Astrocyte (in vitro differentiated cells and primary cell): ENCODE measurements around the gene EXOSC9.

Experiments used
- CTCF ChIP-seq: IDR thresholded peaks from 2 replicates; pipeline ENCODE4 v1.5.1; 2011; ENCODE audit warnings: low read depth, mild to moderate bottlenecking, inconsistent platforms, low read length, moderate library complexity; ENCODE audit not compliant: insufficient read depth
- EZH2 ChIP-seq: IDR thresholded peaks from 2 replicates; pipeline ENCODE4 v1.6.1; 2012; ENCODE audit warnings: mild to moderate bottlenecking, low read length, inconsistent platforms; ENCODE audit not compliant: insufficient read depth

- TF ChIP-seq CTCF: no peak
- no peak for TF ChIP-seq EZH2
These were observed 20.9 kb downstream of the EXOSC9 start for GRCh38 chr4:121822047-121822446.
